KMS-11 (cell line): ENCODE measurements around the gene ROR1.

ENCODE experiments used
- H2AFZ ChIP-seq: fragments of 200-600 bp; sonication (generic); 2 replicates; pipeline ENCODE4 v1.6.1; 2016; ENCODE audit warnings: antibody characterized with exemption, mixed run types, low read depth
- H3K27ac ChIP-seq: fragments of 200-600 bp; sonication (generic); 2 replicates; pipeline ENCODE4 v1.6.1; 2016; ENCODE audit warnings: mild to moderate bottlenecking, mixed run types
- H3K27me3 ChIP-seq: fragments of 200-600 bp; sonication (generic); 2 replicates; pipeline ENCODE4 v1.6.1; 2017; ENCODE audit warnings: mild to moderate bottlenecking, low read depth, mixed run types, moderate library complexity; ENCODE audit not compliant: insufficient read depth
- H3K36me3 ChIP-seq: fragments of 200-600 bp; sonication (generic); 2 replicates; pipeline ENCODE4 v1.6.1; 2017; ENCODE audit warnings: mild to moderate bottlenecking, mixed run types; ENCODE audit not compliant: insufficient read depth
- H3K4me1 ChIP-seq: fragments of 200-600 bp; sonication (generic); 2 replicates; pipeline ENCODE4 v1.6.1; 2016; ENCODE audit warnings: mild to moderate bottlenecking, low read depth, mixed run types; ENCODE audit not compliant: poor library complexity, severe bottlenecking
- H3K4me2 ChIP-seq: fragments of 200-600 bp; sonication (generic); 2 replicates; pipeline ENCODE4 v1.7.0; 2016; ENCODE audit warnings: mild to moderate bottlenecking, mixed run types
- H3K4me3 ChIP-seq: fragments of 200-600 bp; sonication (generic); IDR thresholded peaks from 2 replicates; pipeline ENCODE4 v1.6.1; 2017; ENCODE audit warnings: low read depth, low read length, mixed read lengths; ENCODE audit not compliant: insufficient read depth
- H3K79me2 ChIP-seq: fragments of 200-600 bp; sonication (generic); 2 replicates; pipeline ENCODE4 v1.6.1; 2016; ENCODE audit warnings: low read depth, mixed run types; ENCODE audit not compliant: insufficient read depth
- H3K9ac ChIP-seq: fragments of 200-600 bp; sonication (generic); 2 replicates; pipeline ENCODE4 v1.6.1; 2016; ENCODE audit warnings: mild to moderate bottlenecking, mixed run types
- H4K20me1 ChIP-seq: fragments of 200-600 bp; sonication (generic); 2 replicates; pipeline ENCODE4 v1.6.1; 2016; ENCODE audit warnings: mild to moderate bottlenecking, mixed run types; ENCODE audit not compliant: insufficient read depth
- TF ChIP-seq, protein P1 (sequence below): fragments of 200-600 bp; sonication (generic); conservative IDR thresholded peaks from 2 replicates; pipeline ENCODE4 v1.6.1; 2017; ENCODE audit warnings: low read depth, mild to moderate bottlenecking, antibody characterized with exemption, low read length, moderate library complexity, mixed read lengths

Gene ROR1

DNA sequence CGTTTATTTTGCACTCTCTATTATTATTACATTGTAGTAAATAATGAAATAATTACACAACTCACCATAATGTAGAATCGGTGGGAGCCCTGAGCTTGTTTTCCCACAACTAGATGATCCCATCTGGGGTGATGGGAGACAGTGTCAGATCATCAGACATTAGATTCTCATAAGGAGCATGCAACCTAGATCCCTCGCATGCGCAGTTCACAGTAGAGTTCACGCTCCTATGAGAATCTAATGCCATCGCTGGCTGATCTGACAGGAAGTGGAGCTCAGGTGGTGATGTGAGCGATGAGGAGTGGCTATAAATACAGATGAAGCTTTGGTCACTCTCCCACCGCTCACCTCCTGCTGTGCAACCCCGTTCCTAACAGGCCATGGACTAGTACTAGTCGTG lies 112.1 kb downstream of the ROR1 start:
- Histone ChIP-seq H4K20me1 (no peaks in the 10 kb centered on the region), H3K36me3 (no peaks in the 10 kb centered on the region), H3K27ac (no peak overlapping the region), H3K4me1 (no peaks in the 10 kb centered on the region), H3K9ac (no peak overlapping the region), H3K4me2 (no peak overlapping the region), H3K79me2 (no peaks in the 10 kb centered on the region), H2AFZ (no peak overlapping the region), H3K4me3 (no peak overlapping the region), H3K27me3 (no peaks in the 10 kb centered on the region)
- TF ChIP-seq, protein P1, sequence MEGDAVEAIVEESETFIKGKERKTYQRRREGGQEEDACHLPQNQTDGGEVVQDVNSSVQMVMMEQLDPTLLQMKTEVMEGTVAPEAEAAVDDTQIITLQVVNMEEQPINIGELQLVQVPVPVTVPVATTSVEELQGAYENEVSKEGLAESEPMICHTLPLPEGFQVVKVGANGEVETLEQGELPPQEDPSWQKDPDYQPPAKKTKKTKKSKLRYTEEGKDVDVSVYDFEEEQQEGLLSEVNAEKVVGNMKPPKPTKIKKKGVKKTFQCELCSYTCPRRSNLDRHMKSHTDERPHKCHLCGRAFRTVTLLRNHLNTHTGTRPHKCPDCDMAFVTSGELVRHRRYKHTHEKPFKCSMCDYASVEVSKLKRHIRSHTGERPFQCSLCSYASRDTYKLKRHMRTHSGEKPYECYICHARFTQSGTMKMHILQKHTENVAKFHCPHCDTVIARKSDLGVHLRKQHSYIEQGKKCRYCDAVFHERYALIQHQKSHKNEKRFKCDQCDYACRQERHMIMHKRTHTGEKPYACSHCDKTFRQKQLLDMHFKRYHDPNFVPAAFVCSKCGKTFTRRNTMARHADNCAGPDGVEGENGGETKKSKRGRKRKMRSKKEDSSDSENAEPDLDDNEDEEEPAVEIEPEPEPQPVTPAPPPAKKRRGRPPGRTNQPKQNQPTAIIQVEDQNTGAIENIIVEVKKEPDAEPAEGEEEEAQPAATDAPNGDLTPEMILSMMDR, result no peak

DNA sequence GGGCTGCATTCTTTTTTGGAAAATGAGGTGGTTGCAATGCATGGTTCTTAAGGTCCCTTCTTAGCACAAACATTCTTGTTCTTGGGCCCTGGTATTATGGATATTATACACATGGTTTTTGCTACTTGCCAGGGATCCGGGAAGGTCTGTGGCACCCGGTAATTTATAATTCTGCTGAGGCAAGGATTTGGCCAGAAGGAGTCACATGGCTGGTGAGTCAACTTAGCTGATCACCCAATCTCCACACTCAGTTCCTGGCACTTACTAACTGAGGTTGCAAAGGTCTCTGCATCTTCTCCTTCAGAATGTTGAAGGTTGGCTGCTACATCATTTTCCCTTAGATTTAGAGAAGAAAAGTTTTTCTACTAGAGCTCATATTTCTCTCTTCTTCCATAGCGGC lies 112.5 kb downstream of the ROR1 start:
- Histone ChIP-seq H3K4me2 (no peak overlapping the region), H4K20me1 (no peaks in the 10 kb centered on the region), H3K9ac (no peak overlapping the region), H3K36me3 (no peaks in the 10 kb centered on the region), H2AFZ (no peak overlapping the region), H3K27ac (no peak overlapping the region), H3K4me3 (no peak overlapping the region), H3K79me2 (no peaks in the 10 kb centered on the region), H3K27me3 (no peaks in the 10 kb centered on the region), H3K4me1 (no peaks in the 10 kb centered on the region)
- TF ChIP-seq, protein P1, result no peak

DNA sequence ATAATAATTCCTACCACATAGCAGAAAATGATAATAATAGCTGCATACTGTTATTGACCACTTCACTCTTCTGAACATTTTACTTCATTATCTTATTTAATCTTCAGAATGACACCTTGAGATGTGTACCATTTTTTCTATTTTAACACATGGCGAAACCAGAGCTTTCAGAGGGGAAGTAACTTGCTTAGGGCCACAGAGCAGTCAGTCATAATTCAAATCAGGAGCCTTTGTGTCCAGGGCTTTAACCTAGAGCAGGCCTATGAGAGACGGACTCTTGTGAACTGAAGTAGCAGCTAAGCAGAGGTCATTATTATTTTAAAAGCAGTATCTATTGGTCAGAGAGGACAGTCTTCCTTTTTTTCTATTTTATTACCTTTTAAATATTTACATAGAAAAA lies 114.0 kb downstream of the ROR1 start:
- H3K4me1 ChIP-seq, result peaks cover 4% of the 10 kb centered on the region
- H3K79me2 ChIP-seq, result no peaks in the 10 kb centered on the region
- no peak overlapping the region for H2AFZ ChIP-seq

DNA sequence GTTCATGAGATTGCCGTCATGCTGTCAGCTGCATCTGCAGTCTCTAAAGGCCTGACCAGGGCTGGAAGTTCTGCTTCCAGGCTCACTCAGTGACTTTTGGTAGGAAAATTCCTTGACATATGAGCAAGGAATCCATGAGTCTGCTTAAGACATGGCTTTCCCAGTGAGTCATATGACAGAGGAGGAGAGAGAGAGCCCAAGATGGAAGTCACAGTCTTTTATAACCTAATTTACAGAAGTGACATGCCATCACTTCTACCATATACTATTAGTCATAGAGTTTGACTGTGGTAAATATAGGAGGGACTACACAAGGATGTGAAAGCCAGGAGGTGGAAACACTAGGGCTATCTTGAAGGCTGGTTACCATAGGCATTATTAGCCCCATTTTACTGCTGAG lies 115.2 kb downstream of the ROR1 start:
- Histone ChIP-seq H3K4me3 (no peak overlapping the region), H4K20me1 (no peaks in the 10 kb centered on the region), H3K27me3 (no peaks in the 10 kb centered on the region), H3K4me2 (no peak overlapping the region), H3K79me2 (no peaks in the 10 kb centered on the region), H3K4me1 (peaks cover 10% of the 10 kb centered on the region), H3K27ac (no peak overlapping the region), H2AFZ (no peak overlapping the region), H3K36me3 (no peaks in the 10 kb centered on the region), H3K9ac (no peak overlapping the region)
- TF ChIP-seq, protein P1, result no peak

More for the DNA sequence above, 114.0 kb downstream of the ROR1 start:
- no peaks in the 10 kb centered on the region for H3K27me3 ChIP-seq
- H3K36me3 ChIP-seq, result no peaks in the 10 kb centered on the region
- no peak overlapping the region for H3K9ac ChIP-seq
- H3K4me2 ChIP-seq, result no peak overlapping the region
- TF ChIP-seq, protein P1, result no peak
- no peak overlapping the region for H3K4me3 ChIP-seq
- no peaks in the 10 kb centered on the region for H4K20me1 ChIP-seq
- no peak overlapping the region for H3K27ac ChIP-seq
